Endothelial cell of umbilical vein (primary cell): ENCODE measurements around the gene GPSM1. TPM values are rescaled to one million over a fixed set of nuclear protein-coding genes. Genes with fewer than 3 reads are reported as not detected.

ENCODE experiments used
- BruUV-seq: library from RNA; stranded (reverse); fragments of 400-500 nt; replicated peaks from 2 replicates; lab custom pipeline; 2021; lab: Mats Ljungman, UMichigan
- CTCF ChIA-PET: fragments of 300-600, 350-600 bp; sonication (Branson Sonifier 250); formaldehyde crosslinking; loops from one replicate; lab custom pipeline; 2021; ENCODE audit warnings: antibody characterized with exemption, inconsistent platforms; lab: Charles Lee
- POLR2A ChIA-PET: fragments of 300-600, 350-600 bp; sonication (Branson Sonifier 250); formaldehyde crosslinking; loops from one replicate; lab custom pipeline; 2021; ENCODE audit warnings: antibody characterized with exemption, inconsistent platforms; lab: Charles Lee
- DNase-seq: peaks from one replicate; pipeline ENCODE4 v3.0.0-alpha.2; 2011; ENCODE audit warnings: low read depth, low spot score
- FAIRE-seq: peaks from 2 replicates; lab custom pipeline; 2011; peaks lifted over from hg19 to GRCh38; lab: Jason Lieb, UNC
- H2AFZ ChIP-seq: 2 replicates; pipeline ENCODE4 v1.6.0; 2012; ENCODE audit warnings: low read depth, low read length, control low read depth, inconsistent platforms
- H3K27ac ChIP-seq: 2 replicates; pipeline ENCODE4 v1.5.1; 2011; ENCODE audit warnings: low read depth, mild to moderate bottlenecking, control low read depth, low read length, moderate library complexity; ENCODE audit not compliant: insufficient read depth
- H3K27me3 ChIP-seq, 2 experiments: 2 replicates each; pipeline versions ENCODE4 v1.6.0 to v1.6.1; 2011; ENCODE audit warnings: low read length in 2 of 2, mixed read lengths in 1 of 2; ENCODE audit not compliant: control insufficient read depth in 2 of 2, insufficient read depth in 2 of 2
- H3K36me3 ChIP-seq, 2 experiments: 2 replicates in 1 of 2; 3 replicates in 1 of 2; pipeline ENCODE4 v1.5.1; 2011; ENCODE audit warnings: low read length in 2 of 2, mild to moderate bottlenecking in 1 of 2, moderate library complexity in 1 of 2; ENCODE audit not compliant: control insufficient read depth in 2 of 2, insufficient read depth in 2 of 2; ENCODE audit errors: extremely low read depth in 1 of 2
- H3K4me1 ChIP-seq: 3 replicates; pipeline ENCODE4 v1.5.1; 2011; ENCODE audit warnings: mild to moderate bottlenecking, low read length; ENCODE audit not compliant: control insufficient read depth, insufficient read depth; ENCODE audit errors: extremely low read depth
- H3K4me2 ChIP-seq: 2 replicates; pipeline ENCODE4 v1.6.1; 2011; ENCODE audit warnings: low read length, control low read depth, mixed read lengths; ENCODE audit not compliant: insufficient read depth
- H3K4me3 ChIP-seq, 3 experiments: fragments of 200-600 bp in 1 of 3; sonication (generic), shearing (Covaris generic) in 1 of 3; replicated peaks in 1 of 3; 2 replicates each; pipeline ENCODE4 v1.5.1; 2011 to 2016; ENCODE audit warnings: control low read depth in 3 of 3, low read length in 3 of 3, mild to moderate bottlenecking in 2 of 3, inconsistent platforms in 1 of 3, low read depth in 1 of 3, moderate library complexity in 1 of 3; ENCODE audit not compliant: insufficient read depth in 1 of 3
- H3K79me2 ChIP-seq: 2 replicates; pipeline ENCODE4 v1.6.0; 2012; ENCODE audit warnings: low read length, inconsistent platforms; ENCODE audit not compliant: control insufficient read depth, insufficient read depth
- H3K9ac ChIP-seq: replicated peaks from 2 replicates; pipeline ENCODE3; 2011; ENCODE audit warnings: low read length, control low read depth; ENCODE audit not compliant: insufficient read depth; ENCODE audit errors: extremely low read depth
- H3K9me1 ChIP-seq: replicated peaks from 3 replicates; pipeline ENCODE4 v1.6.0; 2011; ENCODE audit warnings: mild to moderate bottlenecking, low read length; ENCODE audit not compliant: control insufficient read depth, insufficient read depth; ENCODE audit errors: extremely low read depth
- H3K9me3 ChIP-seq: replicated peaks from 2 replicates; pipeline ENCODE4 v1.5.1; 2012; ENCODE audit warnings: low read length, inconsistent platforms; ENCODE audit not compliant: control insufficient read depth, insufficient read depth
- H4K20me1 ChIP-seq: replicated peaks from 2 replicates; pipeline ENCODE3; 2011; ENCODE audit warnings: mild to moderate bottlenecking, low read length; ENCODE audit not compliant: control insufficient read depth, insufficient read depth; ENCODE audit errors: extremely low read depth
- CTCF ChIP-seq, 2 donors: IDR thresholded peaks; 1 replicate in 1 of 2; 2 replicates in 1 of 2; pipeline ENCODE4 v1.5.1; 2011; ENCODE audit warnings: low read length in 2 of 2, mild to moderate bottlenecking in 2 of 2, moderate library complexity in 2 of 2, control low read depth in 1 of 2, inconsistent platforms in 1 of 2, low read depth in 1 of 2; ENCODE audit not compliant: insufficient read depth in 1 of 2; ENCODE audit errors: extremely low read depth in 1 of 2
- EZH2 ChIP-seq: IDR thresholded peaks from 2 replicates; pipeline ENCODE4 v1.6.1; 2012; ENCODE audit warnings: borderline replicate concordance, low read depth, mild to moderate bottlenecking, moderate library complexity, low read length, inconsistent platforms; ENCODE audit not compliant: severe bottlenecking
- FOS ChIP-seq: IDR thresholded peaks from 2 replicates; pipeline ENCODE4 v1.6.1; 2011; ENCODE audit warnings: mild to moderate bottlenecking, low read length, moderate library complexity, borderline replicate concordance; ENCODE audit not compliant: insufficient read depth
- GATA2 ChIP-seq: IDR thresholded peaks from 2 replicates; pipeline ENCODE4 v1.7.0; 2011; ENCODE audit warnings: low read depth, mild to moderate bottlenecking, moderate library complexity, mixed read lengths, low read length; ENCODE audit not compliant: insufficient read length, insufficient read depth
- JUN ChIP-seq: IDR thresholded peaks from 2 replicates; pipeline ENCODE4 v1.6.1; 2011; ENCODE audit warnings: borderline replicate concordance, low read depth; ENCODE audit not compliant: insufficient read length, insufficient read depth
- MYC ChIP-seq: IDR thresholded peaks from one replicate; pipeline ENCODE4 v1.6.1; 2011; ENCODE audit warnings: mild to moderate bottlenecking, low read depth, low read length
- POLR2A ChIP-seq: IDR thresholded peaks from 2 replicates; pipeline ENCODE4 v1.6.1; 2012; ENCODE audit warnings: low read depth, mild to moderate bottlenecking, control low read depth, low read length
- POLR2AphosphoS5 ChIP-seq: IDR thresholded peaks from 2 replicates; pipeline ENCODE4 v1.6.1; 2012; ENCODE audit warnings: low read depth, mild to moderate bottlenecking, control low read depth, low read length, moderate library complexity; ENCODE audit not compliant: insufficient read depth
- dilution Hi-C: fragments of 300-500 bp; cut with MboI; formaldehyde crosslinking; loops from one replicate; pipeline ENCODE4 v1.15.0; 2019; ENCODE audit warnings: low sequenced_read_pairs; ENCODE audit not compliant: extremely low pct_ligation_motif_present
- intact Hi-C: fragments of 100-400 bp; cut with micrococcal nuclease; formaldehyde crosslinking; loops from one replicate; pipeline ENCODE4 v1.10.0; 2022
- polyA plus RNA-seq, 4 experiments: library from polyadenylated mRNA; depleted of rRNA in 3 of 4; stranded (reverse) in 3 of 4; unstranded in 1 of 4; fragments of >200 nt; gene quantifications; 2 replicates each; pipeline versions ENCODE4 v1.2.1 to v1.2.3, GENCODE V29; 2011 to 2012; ENCODE audit warnings: missing spikeins in 1 of 4
- total RNA-seq: library from RNA; stranded (reverse); gene quantifications from 2 replicates; pipeline ENCODE4 v1.2.3, GENCODE V29; 2021
- TF ChIP-seq, protein P1 (sequence below): IDR thresholded peaks from 2 replicates; pipeline ENCODE4 v1.6.1; 2011; ENCODE audit not compliant: insufficient read depth, insufficient read length

The GPSM1 gene
- total and polyA plus RNA-seq, 2 donors (not counting 3 experiments of a cell fraction or from before 2014, with no cell fraction given) = 34.6 to 47.1 TPM

DNA sequence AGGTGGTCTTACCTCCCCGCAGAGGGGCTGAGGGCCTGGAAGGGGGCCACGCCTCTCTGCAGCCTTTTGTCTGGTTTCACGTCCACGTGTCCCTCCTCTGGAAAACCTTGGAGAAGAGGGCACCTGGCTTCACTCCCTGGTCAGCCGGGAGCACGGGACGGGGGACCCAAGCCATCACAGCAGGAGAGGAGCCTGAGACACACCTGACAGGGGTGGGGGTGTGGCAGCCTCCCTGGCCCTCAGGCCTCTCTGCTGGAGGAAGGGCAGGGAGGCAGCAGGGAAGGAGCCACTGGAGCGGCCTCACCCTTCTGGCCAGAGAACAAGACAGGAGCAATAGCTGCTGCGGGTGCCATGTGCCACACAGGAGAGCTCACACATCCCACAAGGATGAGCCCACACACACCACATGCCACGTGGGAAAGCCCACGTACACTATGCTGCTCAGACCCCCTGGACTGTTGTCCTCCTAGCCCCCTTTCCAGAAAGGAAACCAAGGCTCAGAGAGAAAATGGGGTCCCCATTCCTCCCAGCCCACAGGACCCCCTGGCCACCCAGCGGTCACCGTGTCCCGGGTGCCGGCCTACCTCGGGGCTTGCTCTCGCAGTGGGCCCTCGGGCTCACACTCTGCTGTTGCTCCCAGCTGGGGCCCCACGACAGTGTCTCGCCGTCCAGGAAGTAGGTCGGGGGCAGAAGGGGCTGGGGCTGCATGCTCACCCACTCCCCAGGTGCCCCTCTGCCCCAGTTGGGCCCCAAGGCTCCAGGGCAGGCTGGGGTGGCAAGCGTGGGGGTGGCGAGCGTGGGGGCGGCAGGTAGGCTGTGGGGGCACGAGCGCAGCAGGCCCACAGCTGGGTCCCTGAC lies 41.6 kb upstream of the GPSM1 start:
- ChIA-PET CTCF (interaction anchor here (0.6 to 3.4 kb wide), 2 partner anchors 153 to 534 kb away, joined by 3 to 24 read pairs; no protein-coding TSS in a partner anchor), POLR2A (no interaction called here)
- no peak for FAIRE-seq
- no peak overlapping the region for H3K9ac ChIP-seq
- H3K4me2 ChIP-seq = no peak overlapping the region
- intact Hi-C loops = loop anchor here (10.0 kb wide), 2 partner anchors 321 to 681 kb away; partner anchors contain the start of gene UBAC1
- H3K9me3 ChIP-seq = no peaks in the 10 kb centered on the region
- no TSS peak for BruUV-seq
- no peak overlapping the region for H2AFZ ChIP-seq
- dilution Hi-C loops = no loop called here
- no peak for TF ChIP-seq CTCF (IDR thresholded peaks at IDR 0.05; ENCODE audit: extremely low read depth in 1 of 2, insufficient read depth in 1 of 2, low read depth in 1 of 2, low read length in 2 of 2)
- no peak for TF ChIP-seq EZH2
- no peak for TF ChIP-seq FOS
- no peak for TF ChIP-seq POLR2A
- TF ChIP-seq MYC = no peak
- no peak for TF ChIP-seq GATA2
- TF ChIP-seq, protein P1, sequence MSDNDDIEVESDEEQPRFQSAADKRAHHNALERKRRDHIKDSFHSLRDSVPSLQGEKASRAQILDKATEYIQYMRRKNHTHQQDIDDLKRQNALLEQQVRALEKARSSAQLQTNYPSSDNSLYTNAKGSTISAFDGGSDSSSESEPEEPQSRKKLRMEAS = no peak
- no peak for TF ChIP-seq JUN
- no peak for TF ChIP-seq POLR2AphosphoS5
- no peak overlapping the region for H3K27ac ChIP-seq
- no peaks in the 10 kb centered on the region for H3K27me3 ChIP-seq
- no peaks in the 10 kb centered on the region for H3K79me2 ChIP-seq
- H3K9me1 ChIP-seq = no peaks in the 10 kb centered on the region
- H3K4me1 ChIP-seq = no peaks in the 10 kb centered on the region
- no peak overlapping the region for H3K4me3 ChIP-seq
- no peaks in the 10 kb centered on the region for H4K20me1 ChIP-seq
- H3K36me3 ChIP-seq = no peaks in the 10 kb centered on the region
- DNase-seq = no peak
